Measurements from ENCODE around the gene DLST.

Gene DLST

DNA sequence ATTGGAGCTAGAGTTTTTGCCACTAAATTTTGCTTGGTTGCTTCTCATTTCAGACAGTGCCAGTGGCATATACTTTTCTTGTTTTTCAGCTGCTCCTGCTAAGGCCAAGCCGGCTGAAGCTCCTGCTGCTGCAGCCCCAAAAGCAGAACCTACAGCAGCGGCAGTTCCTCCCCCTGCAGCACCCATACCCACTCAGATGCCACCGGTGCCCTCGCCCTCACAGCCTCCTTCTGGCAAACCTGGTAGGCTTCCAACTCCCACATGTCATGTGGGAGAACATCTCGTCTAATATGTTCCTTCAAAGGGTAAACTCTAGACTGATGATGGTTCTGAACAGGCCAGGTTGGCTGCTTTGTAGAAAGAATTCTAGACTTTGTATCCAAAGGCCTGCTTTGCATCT is 11.0 kb downstream of the DLST start:
- TF ChIP-seq, protein P1, sequence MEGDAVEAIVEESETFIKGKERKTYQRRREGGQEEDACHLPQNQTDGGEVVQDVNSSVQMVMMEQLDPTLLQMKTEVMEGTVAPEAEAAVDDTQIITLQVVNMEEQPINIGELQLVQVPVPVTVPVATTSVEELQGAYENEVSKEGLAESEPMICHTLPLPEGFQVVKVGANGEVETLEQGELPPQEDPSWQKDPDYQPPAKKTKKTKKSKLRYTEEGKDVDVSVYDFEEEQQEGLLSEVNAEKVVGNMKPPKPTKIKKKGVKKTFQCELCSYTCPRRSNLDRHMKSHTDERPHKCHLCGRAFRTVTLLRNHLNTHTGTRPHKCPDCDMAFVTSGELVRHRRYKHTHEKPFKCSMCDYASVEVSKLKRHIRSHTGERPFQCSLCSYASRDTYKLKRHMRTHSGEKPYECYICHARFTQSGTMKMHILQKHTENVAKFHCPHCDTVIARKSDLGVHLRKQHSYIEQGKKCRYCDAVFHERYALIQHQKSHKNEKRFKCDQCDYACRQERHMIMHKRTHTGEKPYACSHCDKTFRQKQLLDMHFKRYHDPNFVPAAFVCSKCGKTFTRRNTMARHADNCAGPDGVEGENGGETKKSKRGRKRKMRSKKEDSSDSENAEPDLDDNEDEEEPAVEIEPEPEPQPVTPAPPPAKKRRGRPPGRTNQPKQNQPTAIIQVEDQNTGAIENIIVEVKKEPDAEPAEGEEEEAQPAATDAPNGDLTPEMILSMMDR (IDR thresholded peaks at IDR 0.05; ENCODE audit: low read depth, low read length, missing control alignments) = no peak
- no peak overlapping the region for H3K4me3 ChIP-seq (ENCODE audit: low read depth, low read length)
- no peak for DNase-seq (ENCODE audit: low read depth)

DNA sequence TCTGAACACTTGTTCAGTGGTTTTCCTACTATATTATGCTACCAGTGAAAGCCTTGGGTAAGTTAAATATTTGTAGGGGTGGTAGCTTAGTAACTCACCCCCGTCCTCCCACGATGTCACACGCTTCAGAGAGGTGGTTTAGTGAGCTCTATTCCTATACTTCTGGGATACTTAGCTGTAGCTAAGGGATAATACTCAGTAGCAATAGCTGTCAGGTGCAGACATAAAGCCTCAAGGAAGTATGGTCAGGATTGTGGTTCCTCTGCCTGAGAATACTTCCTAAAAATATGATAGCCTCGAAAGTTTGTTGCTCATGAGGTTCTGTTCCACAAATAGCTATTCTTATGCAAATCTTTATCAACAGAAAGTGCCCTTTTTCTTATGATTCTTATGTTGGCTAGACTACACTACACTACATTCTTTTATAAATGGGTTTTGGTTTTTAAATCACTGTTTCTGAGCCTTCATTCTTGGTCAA is 11.9 kb downstream of the DLST start:
- no peak overlapping the region for H3K4me3 ChIP-seq (ENCODE audit: low read depth, low read length)
- no peak for DNase-seq (ENCODE audit: low read depth)
- TF ChIP-seq, protein P1 (IDR thresholded peaks at IDR 0.05; ENCODE audit: low read depth, low read length, missing control alignments) = no peak

DNA sequence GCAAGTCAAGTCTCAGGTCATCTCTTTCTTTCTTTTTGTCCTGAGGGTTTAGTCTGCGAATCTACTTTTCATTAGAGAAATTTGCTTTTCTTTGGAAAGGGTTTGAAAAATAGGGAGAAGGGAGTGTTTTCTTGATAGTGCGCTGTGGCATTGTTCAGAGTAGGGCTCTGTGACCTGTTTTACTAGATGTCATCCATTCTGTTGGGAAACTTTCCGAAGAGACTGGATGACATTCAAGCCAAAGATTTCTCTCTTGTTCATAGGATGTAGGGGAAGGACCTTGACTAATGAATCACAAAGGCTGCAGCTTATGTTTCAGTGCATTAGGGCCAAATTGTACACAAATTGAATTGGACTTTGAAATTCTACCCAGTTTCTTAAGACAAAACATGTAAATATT is 14.7 kb downstream of the DLST start:
- H3K4me3 ChIP-seq (ENCODE audit: low read depth, low read length) = no peak overlapping the region
- TF ChIP-seq, protein P1 (IDR thresholded peaks at IDR 0.05; ENCODE audit: low read depth, low read length, missing control alignments) = no peak
- no peak for DNase-seq (ENCODE audit: low read depth)

DNA sequence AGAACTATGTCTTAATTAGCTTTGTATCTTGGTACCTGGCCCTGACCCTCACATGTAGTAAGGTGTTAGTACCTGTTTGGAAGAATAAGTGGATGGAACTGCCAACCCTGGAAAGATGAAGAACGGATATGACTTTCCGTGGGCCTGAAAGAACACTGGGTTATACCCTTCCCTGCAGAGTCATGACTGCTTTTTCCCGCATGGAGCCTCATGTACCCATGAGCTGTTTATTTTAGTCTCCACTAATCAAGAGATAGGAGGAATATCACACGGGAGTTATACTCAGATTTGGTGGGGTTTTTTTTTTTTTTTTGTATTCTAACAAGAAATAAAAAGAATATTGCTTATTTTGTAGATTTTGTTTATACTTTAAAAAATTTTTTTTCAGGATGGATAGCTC is 15.9 kb downstream of the DLST start:
- no peak for DNase-seq (ENCODE audit: low read depth)
- no peak overlapping the region for H3K4me3 ChIP-seq (ENCODE audit: low read depth, low read length)
- TF ChIP-seq, protein P1 (IDR thresholded peaks at IDR 0.05; ENCODE audit: low read depth, low read length, missing control alignments) = no peak

DNA sequence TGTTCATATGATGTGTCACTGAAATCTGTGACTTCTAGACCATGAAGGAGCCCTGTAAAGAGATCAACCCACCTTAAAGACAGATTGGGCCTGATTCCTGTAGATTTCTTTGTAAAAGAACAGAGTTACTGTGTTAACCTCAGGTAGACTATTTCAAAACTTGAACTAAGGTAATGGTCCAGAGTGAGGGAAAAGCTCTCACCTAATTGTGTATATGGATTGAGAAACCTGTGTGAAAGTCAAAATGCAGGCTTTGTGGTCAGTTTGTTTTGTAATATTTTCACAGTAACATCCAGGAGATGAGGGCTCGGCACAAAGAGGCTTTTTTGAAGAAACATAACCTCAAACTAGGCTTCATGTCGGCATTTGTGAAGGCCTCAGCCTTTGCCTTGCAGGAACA is 16.4 kb downstream of the DLST start:
- TF ChIP-seq, protein P1 (IDR thresholded peaks at IDR 0.05; ENCODE audit: low read depth, low read length, missing control alignments) = no peak
- no peak overlapping the region for H3K4me3 ChIP-seq (ENCODE audit: low read depth, low read length)
- no peak for DNase-seq (ENCODE audit: low read depth)

DNA sequence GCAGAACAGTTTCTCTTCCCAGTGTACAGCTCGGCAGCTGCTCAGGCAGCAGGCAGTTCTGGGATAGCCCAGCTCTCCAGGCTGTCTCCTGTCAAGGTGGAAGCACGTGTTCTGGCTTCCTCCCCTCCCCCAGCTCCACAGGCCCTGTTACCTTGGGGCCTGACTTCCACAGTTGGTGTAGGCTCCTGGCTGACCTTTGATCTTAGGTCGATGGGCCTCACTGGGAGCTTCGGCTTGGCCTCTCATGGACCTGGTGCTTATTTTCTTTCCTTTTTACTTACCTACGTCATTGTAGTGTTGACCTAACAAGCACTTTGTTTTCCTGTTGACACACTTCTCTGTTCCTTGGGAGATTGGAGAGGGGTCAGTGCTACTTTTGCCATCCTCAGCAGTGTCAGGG is 17.0 kb downstream of the DLST start:
- no peak for DNase-seq (ENCODE audit: low read depth)
- H3K4me3 ChIP-seq (ENCODE audit: low read depth, low read length) = no peak overlapping the region
- TF ChIP-seq, protein P1 (IDR thresholded peaks at IDR 0.05; ENCODE audit: low read depth, low read length, missing control alignments) = no peak

DNA sequence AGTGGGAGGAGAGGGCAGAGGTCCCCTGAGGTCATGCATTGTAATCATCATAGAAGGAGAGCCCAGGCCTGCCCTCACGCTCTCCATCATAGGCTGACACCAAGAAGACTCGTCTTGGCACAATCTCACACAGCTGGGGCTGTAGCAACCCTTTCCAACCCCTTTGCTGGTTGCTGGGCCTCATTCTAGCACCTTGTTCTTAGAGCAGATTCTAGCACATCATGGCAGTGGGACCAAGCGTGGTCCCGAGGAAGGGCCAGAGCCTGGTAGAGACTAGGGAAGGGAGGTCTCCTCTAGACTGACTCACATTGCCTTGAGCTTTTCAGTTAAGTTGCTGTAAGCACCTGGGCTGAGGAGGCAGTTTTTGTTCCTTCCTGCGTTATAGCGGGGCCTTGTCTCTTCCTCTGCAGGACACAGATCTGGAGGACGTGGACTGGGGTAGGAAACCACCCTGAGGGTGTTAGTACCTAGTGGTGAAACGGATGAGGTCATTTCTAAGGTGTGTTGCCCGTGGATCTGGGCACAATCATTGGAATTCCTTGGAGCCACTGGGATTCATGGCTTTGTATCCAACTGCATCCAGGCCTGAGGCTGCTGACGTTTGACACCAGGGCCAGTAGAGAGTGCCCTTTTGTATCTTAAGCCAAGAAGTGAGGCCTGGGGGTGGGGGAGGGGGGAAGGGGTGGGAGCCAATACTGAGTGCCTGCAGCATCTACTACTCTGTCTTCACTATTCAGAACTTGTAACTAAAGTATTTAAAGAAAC is 21.4 kb downstream of the DLST start:
- DNase-seq (ENCODE audit: low read depth) = no peak
- TF ChIP-seq, protein P1 (IDR thresholded peaks at IDR 0.05; ENCODE audit: low read depth, low read length, missing control alignments) = no peak
- H3K4me3 ChIP-seq (ENCODE audit: low read depth, low read length) = no peak overlapping the region

All from GM12864 (cell line).